ENCODE data around the gene SAV1.
"Not testable (repeated sequence)": the region's sequence is repeated elsewhere in the genome, so short reads cannot be mapped to it uniquely, and the experiment has no call there.

SAV1 gene

DNA sequence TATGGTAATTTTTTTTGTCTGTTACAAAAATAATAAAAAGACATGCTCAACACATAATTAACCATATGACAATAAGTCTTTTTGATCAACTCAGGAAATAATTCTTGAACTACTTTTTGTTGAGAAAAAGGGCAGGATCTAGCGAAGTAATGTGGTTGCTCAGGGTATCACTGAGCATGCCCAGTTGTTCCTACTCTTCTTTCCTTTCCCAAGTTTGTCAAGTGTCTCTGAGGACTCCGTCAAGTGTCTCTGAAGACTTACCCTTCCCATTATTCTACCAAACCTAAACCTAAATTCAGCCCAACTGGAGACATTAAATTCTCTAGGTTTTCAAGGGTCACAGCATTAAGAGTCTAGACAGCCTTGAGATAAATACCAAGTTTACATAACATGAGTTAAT is 3.5 kb downstream of the SAV1 start:
- DNase-seq, result not testable (repeated sequence)

DNA sequence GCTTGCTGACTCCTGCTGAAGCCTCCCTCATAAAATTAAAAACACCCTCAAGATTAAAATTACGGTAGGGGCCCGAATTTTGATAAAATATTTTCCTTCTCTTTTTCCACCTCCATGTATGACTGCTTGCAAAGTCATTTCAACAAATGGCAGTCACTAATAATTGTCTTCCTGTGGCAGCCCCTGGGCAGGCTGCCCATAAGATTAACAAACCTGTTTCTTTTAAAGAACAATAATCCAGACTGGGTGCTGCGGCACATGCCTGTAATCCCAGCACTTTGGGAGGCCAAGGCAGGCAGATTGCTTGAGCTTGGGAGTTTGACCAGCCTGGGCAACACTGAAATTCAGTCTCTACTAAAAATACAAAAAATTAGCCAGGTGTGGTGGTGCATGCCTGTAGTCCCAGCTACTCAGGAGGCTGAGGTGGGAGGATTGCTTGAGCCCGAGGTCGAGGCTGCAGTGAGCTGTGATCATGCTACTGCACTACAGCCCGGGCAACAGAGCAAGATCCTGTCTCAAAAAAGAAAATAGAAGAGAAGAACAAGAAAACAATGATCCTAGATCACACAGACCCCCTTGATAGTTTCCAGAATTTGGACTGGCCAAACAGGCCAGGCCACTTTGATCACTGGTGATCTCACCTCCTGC is 8.7 kb downstream of the SAV1 start:
- DNase-seq, result no peak

- DNase-seq, result no peak
Measured at GRCh38 chr14:50658203-50658602, 9.9 kb downstream of the SAV1 start.

GRCh38 chr14:50657753-50658152 is 10.4 kb downstream of the SAV1 start:
- DNase-seq, result no peak

GRCh38 chr14:50656776-50657175 is 11.3 kb downstream of the SAV1 start:
- DNase-seq, result no peak

GRCh38 chr14:50649691-50650090 is 18.4 kb downstream of the SAV1 start:
- no peak for DNase-seq

- DNase-seq, result no peak
Measured at GRCh38 chr14:50647753-50648152, 20.4 kb downstream of the SAV1 start.

- DNase-seq, result no peak
Measured at GRCh38 chr14:50647282-50647681, 20.8 kb downstream of the SAV1 start.

GRCh38 chr14:50635141-50635540 is 33.0 kb downstream of the SAV1 start:
- no peak for DNase-seq

GRCh38 chr14:50633954-50634353 is 34.2 kb downstream of the SAV1 start:
- no peak for DNase-seq

DNA sequence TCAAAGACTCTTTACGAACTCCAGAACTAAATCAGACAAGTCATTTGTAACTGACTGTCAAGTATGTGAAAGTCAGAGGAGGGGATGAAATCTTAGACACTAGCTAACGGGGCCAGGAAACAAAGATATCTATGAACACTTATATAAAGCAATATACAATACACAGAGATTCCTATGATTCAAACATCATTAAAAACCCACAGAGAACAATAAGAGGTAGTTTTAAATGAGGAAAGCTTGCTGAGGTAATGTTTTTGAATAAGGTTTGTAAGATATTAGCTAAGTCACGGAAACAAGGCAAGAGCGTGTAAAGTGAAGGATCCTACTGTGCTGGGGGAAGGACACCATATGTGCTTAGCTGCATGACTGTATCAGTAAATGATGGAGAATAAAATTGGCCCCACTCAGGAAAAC is 36.7 kb downstream of the SAV1 start:
- DNase-seq, result no peak

DNA sequence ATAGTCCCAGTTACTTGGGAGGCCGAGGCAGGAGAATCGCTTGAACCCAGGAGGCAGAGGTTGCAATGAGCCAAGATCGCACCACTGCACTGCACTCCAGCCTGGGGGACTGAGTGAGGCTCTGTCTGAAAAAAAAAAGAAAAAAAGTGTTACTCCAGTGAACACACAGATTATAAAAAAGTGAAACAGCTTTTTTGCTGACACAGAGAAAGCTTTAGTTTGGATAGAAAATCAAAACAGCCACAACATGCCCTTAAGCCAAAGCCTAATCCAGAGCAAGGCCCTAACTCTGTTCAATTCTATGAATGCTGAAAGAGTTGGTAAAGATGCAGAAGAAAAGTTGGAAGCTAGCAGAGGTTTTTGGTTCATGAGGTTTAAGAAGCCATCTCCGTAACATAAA is 43.2 kb downstream of the SAV1 start:
- not testable (repeated sequence) for DNase-seq

DNA sequence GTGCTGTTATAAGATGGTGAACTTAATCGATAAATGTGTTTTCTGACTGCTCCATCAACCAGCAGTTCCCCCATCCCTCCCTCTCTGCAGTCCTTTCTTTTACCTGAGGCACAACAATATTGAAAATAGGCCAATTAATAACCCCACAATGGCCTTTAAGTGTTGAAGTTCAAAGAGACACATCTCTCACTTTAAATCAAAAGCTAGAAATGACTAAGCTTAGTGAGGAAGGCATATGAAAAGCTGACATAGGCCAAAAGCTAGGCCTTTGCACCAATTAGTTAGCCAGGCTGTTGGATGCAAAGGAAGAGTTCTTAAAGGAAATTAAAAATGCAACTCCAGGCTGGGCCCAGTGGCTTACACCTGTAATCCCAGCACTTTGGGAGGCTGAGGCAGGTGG is 43.7 kb downstream of the SAV1 start:
- no peak for DNase-seq

- DNase-seq, result no peak
Measured at GRCh38 chr14:50622978-50623377, 45.1 kb downstream of the SAV1 start.

- DNase-seq, result no peak
Measured at GRCh38 chr14:50620341-50620740, 47.8 kb downstream of the SAV1 start.

- DNase-seq, result no peak
Measured at GRCh38 chr14:50619569-50620141, 48.5 kb downstream of the SAV1 start.

GRCh38 chr14:50616275-50616674 is 51.8 kb downstream of the SAV1 start:
- no peak for DNase-seq

DNA sequence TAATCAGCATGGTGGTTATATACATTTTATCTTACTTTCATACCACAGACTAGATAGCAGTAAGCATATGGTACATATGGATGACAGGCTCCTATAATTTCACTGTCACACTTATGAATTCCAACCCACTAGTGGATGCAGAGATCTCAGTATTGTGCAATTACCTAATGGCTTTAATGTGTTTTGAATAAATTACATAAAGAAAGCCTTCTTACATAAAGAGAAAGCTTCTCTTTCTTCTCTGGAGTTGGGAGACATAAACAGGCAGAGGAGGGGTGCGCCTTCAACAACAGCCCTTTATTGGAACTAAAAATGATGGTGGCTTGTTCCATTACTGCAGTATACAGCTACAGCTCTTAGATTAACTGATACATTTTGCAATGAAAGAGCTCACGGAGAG is 52.6 kb downstream of the SAV1 start:
- DNase-seq, result no peak

DNA sequence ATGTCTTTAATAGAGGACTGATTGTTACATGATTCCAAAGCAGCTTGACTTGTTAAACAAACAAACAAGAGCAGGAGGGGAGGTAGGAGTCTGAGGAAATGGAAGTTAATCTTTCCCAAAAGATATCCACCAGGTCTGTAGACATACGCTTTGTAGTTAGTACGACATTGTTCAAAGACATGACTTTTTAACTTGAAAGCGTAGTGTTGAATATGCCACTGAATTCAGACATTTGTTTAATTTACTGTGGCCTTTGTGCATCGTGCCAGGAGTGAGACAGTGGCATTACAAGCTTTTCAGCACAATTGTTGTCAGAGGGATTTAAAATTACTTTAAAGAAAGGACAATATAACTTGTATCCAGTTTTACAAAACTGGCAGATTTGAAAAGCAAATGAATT is 53.0 kb downstream of the SAV1 start:
- no peak for DNase-seq

DNA sequence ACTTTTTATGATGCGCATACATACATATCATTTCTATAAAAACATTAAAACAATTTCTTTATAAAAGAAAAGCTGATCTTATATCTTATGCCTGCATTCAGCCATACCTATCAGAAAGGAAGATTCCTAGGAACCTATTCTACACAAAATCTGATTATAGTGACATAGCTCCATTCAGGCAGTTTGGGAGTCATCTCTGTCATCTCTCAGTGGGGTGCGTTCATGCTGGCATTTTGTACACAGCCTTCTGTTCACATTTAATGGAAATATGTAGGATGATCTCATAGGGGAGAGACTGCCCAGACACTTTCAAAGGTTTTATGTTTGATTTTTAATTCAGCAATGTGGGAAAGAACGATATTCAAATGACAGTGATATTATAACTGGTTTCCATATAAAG is 55.3 kb downstream of the SAV1 start:
- no peak for DNase-seq

DNA sequence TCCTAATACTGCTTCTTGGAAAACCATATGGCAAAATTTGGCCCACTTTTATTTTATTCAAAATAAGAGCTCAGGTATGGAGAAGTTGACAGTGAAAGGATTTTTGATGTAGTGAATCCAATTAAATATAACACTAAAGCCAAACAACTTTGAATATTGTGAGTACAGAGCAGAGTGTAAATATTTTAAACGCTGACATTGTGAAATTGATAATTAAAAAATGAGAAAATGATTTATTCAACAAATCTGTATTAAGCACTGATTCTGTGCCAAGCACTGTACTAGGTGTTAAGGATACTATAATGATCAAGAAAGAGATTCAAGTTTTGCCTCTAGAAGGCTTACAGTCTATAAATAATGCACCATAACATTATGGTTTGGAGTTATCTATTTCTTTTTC is 57.6 kb downstream of the SAV1 start:
- no peak for DNase-seq

DNA sequence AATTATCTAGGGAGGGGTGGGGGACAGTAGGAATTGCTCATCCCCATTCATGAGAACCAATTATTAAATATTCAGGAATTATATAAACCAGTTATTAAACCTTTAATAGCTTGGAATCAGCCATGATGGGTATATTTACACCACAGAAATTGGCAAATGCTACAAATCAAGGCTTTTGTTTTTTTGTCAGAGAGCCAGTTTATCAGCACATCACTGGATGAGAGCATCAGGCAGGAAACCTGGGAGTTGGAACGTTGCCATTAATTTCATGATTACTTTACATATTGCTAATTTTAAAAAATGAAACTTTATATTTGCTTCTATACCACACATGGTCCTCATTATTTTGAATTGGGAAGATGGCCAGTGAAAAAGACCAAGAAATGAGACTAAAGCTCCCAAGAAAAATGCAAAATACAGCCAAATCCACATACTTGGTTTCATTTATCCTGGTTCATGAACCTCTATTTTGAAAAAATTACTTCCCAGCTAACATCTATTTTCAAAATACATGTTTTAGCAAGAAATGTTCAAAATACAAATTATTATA is 59.7 kb downstream of the SAV1 start:
- DNase-seq, result no peak

- no peak for DNase-seq
Measured at GRCh38 chr14:50607761-50608160, 60.3 kb downstream of the SAV1 start.

DNA sequence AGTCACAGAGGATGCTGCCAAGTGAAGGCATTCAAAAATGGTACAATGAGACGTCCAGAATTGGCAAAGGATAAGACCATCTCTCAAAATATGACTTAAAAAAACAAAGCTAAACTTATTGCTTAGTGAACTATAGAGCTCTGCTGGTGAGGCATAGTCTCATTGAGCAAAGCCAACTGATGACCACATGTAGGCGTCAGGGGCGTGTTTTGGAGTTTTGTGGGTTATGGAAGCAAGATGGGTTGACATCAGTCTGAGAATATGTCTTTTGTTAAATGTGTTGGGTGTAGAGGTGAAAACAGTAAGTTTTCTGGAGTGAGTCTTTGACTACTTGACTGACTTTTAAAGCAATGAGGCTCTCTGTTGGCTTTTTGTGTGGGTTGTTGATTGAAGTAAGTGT is 60.9 kb downstream of the SAV1 start:
- no peak for DNase-seq

DNA sequence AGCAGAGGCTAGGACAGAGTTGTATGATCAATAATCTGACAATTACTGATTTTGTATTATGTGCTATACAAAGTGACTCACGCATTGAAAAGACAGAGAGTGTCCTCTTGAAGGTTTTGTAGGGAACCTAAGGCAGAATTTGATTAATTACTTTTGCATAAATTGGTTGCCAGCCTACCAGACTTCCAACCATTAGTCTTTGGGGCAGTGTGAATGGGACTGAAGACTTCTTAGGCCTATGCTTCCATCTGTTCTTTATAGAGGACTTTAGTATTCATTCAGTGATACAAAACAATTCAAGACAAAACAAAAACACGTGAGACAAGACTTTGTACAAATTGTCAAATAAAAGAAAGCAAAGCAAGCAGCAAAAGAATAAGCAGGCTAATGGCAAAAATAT is 61.6 kb downstream of the SAV1 start:
- no peak for DNase-seq

Data from NCI-H187 (cell line).